Fibroblast of skin of right biceps (primary cell): Measurements from ENCODE around the gene TBC1D5.

Source experiments
- DNase-seq: peaks from one replicate; pipeline ENCODE4 v3.0.0-alpha.2; 2013

Gene TBC1D5

GRCh38 chr3:17121336-17121735, 621.1 kb downstream of the TBC1D5 start:
- DNase-seq = no peak

GRCh38 chr3:17120115-17120514, 622.3 kb downstream of the TBC1D5 start:
- DNase-seq = no peak

- DNase-seq = no peak
These were observed 623.0 kb downstream of the TBC1D5 start for GRCh38 chr3:17119201-17120072.

- DNase-seq = no peak
These were observed 623.7 kb downstream of the TBC1D5 start for GRCh38 chr3:17118771-17119170.

- no peak for DNase-seq
These were observed 626.3 kb downstream of the TBC1D5 start for GRCh38 chr3:17116007-17116600.

GRCh38 chr3:17115186-17115585, 627.2 kb downstream of the TBC1D5 start:
- no peak for DNase-seq

- DNase-seq = no peak
These were observed 630.8 kb downstream of the TBC1D5 start for GRCh38 chr3:17111586-17111985.

GRCh38 chr3:17110660-17111396, 631.6 kb downstream of the TBC1D5 start:
- DNase-seq = no peak
